Trophoblast cell (in vitro differentiated cells and primary cell): Measurements from ENCODE around the gene LMO2.

Experiments
- DNase-seq, 2 donors: peaks; one replicate each; pipeline ENCODE4 v3.0.0-alpha.2; 2016
- H2AFZ ChIP-seq: 2 replicates; pipeline ENCODE4 v1.6.1; 2013; ENCODE audit warnings: low read length, moderate library complexity, mild to moderate bottlenecking; ENCODE audit not compliant: insufficient read depth, poor library complexity
- H2AK5ac ChIP-seq: 2 replicates; pipeline ENCODE4 v1.6.1; 2013; ENCODE audit warnings: mild to moderate bottlenecking, low read length
- H2BK120ac ChIP-seq: 2 replicates; pipeline ENCODE4 v1.6.1; 2013; ENCODE audit warnings: low read length, mild to moderate bottlenecking, moderate library complexity; ENCODE audit not compliant: insufficient read depth, poor library complexity
- H2BK12ac ChIP-seq: 2 replicates; pipeline ENCODE4 v1.6.1; 2013; ENCODE audit warnings: mild to moderate bottlenecking, low read length, moderate library complexity
- H2BK5ac ChIP-seq: 2 replicates; pipeline ENCODE4 v1.6.1; 2013; ENCODE audit warnings: low read length, low read depth, moderate library complexity, mild to moderate bottlenecking; ENCODE audit not compliant: poor library complexity
- H3K14ac ChIP-seq: 2 replicates; pipeline ENCODE4 v1.6.1; 2013; ENCODE audit warnings: mild to moderate bottlenecking, low read length
- H3K18ac ChIP-seq: 2 replicates; pipeline ENCODE4 v1.6.1; 2013; ENCODE audit warnings: mild to moderate bottlenecking, low read length
- H3K23ac ChIP-seq: 2 replicates; pipeline ENCODE4 v1.6.1; 2013; ENCODE audit warnings: low read length
- H3K27ac ChIP-seq: 2 replicates; pipeline ENCODE4 v1.5.1; 2013; ENCODE audit warnings: low read depth, mild to moderate bottlenecking, inconsistent platforms, low read length, moderate library complexity
- H3K27me3 ChIP-seq: 2 replicates; pipeline ENCODE4 v1.6.1; 2013; ENCODE audit warnings: inconsistent platforms, mild to moderate bottlenecking, low read length, moderate library complexity; ENCODE audit not compliant: insufficient read depth
- H3K36me3 ChIP-seq, 2 experiments: 1 replicate in 1 of 2; 2 replicates in 1 of 2; pipeline ENCODE4 v1.6.1; 2013; ENCODE audit warnings: low read length in 2 of 2, mild to moderate bottlenecking in 2 of 2, moderate library complexity in 1 of 2; ENCODE audit not compliant: insufficient read depth in 2 of 2, control insufficient read depth in 1 of 2
- H3K4ac ChIP-seq: 2 replicates; pipeline ENCODE4 v1.6.1; 2013; ENCODE audit warnings: low read depth, mild to moderate bottlenecking, low read length, moderate library complexity
- H3K4me1 ChIP-seq, 2 experiments: 1 replicate in 1 of 2; 2 replicates in 1 of 2; pipeline ENCODE4 v1.6.1; 2013; ENCODE audit warnings: low read length in 2 of 2, mild to moderate bottlenecking in 2 of 2, moderate library complexity in 1 of 2; ENCODE audit not compliant: insufficient read depth in 2 of 2, control insufficient read depth in 1 of 2
- H3K4me2 ChIP-seq: 2 replicates; pipeline ENCODE4 v1.6.1; 2013; ENCODE audit warnings: inconsistent platforms, mild to moderate bottlenecking, low read length, moderate library complexity
- H3K4me3 ChIP-seq: 2 replicates; pipeline ENCODE4 v1.5.1; 2013; ENCODE audit warnings: mild to moderate bottlenecking, low read depth, low read length, inconsistent platforms
- H3K79me1 ChIP-seq: one replicate; pipeline ENCODE4 v1.6.1; 2013; ENCODE audit warnings: low read length
- H3K79me2 ChIP-seq: 2 replicates; pipeline ENCODE4 v1.6.1; 2013; ENCODE audit warnings: low read length, mild to moderate bottlenecking; ENCODE audit not compliant: control insufficient read depth, insufficient read depth, poor library complexity
- H3K9ac ChIP-seq: 2 replicates; pipeline ENCODE4 v1.6.1; 2013; ENCODE audit warnings: mild to moderate bottlenecking, low read length
- H3K9me3 ChIP-seq: 2 replicates; pipeline ENCODE4 v1.6.1; 2013; ENCODE audit warnings: low read depth, mild to moderate bottlenecking, control low read depth, inconsistent platforms, low read length; ENCODE audit not compliant: insufficient read depth
- H4K12ac ChIP-seq: 2 replicates; pipeline ENCODE4 v1.6.1; 2013; ENCODE audit warnings: low read depth, mild to moderate bottlenecking, low read length, moderate library complexity
- H4K8ac ChIP-seq: 2 replicates; pipeline ENCODE4 v1.6.1; 2013; ENCODE audit warnings: low read depth, mild to moderate bottlenecking, low read length, moderate library complexity
- H4K91ac ChIP-seq: one replicate; pipeline ENCODE4 v1.6.1; 2013; ENCODE audit warnings: low read depth, mild to moderate bottlenecking, low read length, moderate library complexity
- WGBS: extraction: QIAGEN DNeasy Blood & Tissue Kit; methylation state at CpG from one replicate; pipeline ENCODE4 v1.1.7; 2013; ENCODE audit warnings: missing lambda C conversion rate; ENCODE audit not compliant: insufficient read length, insufficient coverage; ENCODE audit errors: extremely low coverage; 5-methylcytosine and 5-hydroxymethylcytosine counted together

The LMO2 gene

DNA sequence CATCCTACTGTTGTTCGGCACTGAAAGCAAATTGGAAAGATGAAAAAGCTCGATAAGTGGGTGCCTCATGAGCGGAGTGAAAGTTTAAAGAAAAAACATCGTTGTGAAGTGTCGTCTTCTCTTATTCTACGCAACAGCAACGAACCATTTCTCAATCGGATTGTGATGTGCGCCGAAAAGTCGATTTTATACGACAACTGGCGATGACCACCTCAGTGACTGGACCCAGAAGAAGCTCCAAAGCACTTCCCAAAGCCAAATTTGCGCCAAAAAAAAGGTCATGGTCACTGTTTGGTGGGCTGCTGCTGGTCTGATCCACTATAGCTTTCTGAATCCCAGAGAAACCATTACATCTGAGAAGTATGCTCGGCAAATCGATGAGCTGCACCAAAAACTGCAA, 59.2 kb downstream of the LMO2 start:
- no CpG with 5 or more reads among the region's 16 CpGs for WGBS
- Histone ChIP-seq H3K9me3 (no peaks in the 10 kb centered on the region), H4K8ac (no peak overlapping the region), H2AK5ac (no peak overlapping the region), H3K23ac (no peak overlapping the region), H4K91ac (no peak overlapping the region), H3K27ac (no peak overlapping the region), H3K4me3 (no peak overlapping the region), H4K12ac (no peak overlapping the region), H3K14ac (no peak overlapping the region), H3K79me2 (no peaks in the 10 kb centered on the region), H3K36me3 (no peaks in the 10 kb centered on the region), H2BK120ac (no peak overlapping the region), H3K27me3 (peaks cover 14% of the 10 kb centered on the region), H3K9ac (no peak overlapping the region), H3K4me2 (no peak overlapping the region), H3K4ac (no peak overlapping the region), H2AFZ (no peak overlapping the region), H3K79me1 (no peaks in the 10 kb centered on the region), H3K18ac (no peak overlapping the region), H2BK5ac (no peak overlapping the region), H3K4me1 (peaks cover 6 to 7% of the 10 kb centered on the region in 2 experiments), H2BK12ac (no peak overlapping the region)
- no peak for DNase-seq

DNA sequence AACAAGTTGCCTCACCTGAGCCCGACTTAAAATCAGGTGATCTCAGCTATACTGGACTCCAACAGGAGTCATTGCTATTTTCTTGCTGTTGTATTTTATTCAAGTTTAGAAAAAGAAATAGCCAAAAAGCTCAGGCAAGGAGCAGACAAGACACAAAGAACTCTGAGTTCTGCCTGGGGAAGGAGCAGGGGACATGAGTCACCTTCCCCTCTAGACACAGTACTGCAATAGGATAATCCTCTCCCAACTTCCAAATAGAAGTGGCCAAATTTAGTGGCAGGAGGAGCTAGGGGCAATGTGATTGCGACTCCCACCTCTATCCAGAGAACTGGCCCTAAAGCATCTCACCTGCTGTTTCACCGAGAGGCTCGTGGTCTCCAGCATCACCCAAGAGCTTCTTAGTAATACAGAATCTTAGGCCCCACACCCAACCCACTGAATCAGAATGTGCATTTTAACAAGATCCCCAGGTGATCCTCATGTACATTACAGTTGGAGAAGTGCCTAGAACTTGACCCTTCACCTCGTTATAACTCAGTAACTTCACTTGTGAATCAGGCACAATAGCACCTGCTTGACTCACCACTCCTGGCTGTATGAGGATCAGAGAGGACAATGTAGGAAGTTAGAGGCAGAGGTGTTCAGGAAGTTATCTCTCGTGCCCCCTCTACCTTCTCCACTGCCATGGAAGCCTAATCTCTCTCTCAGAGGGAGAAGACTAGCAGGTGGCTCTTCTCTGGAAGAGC, 60.8 kb downstream of the LMO2 start:
- no peak for DNase-seq
- H4K12ac ChIP-seq, result no peak overlapping the region
- no peak overlapping the region for H3K27ac ChIP-seq
- H3K36me3 ChIP-seq, result no peaks in the 10 kb centered on the region
- H3K4me3 ChIP-seq, result no peak overlapping the region
- H4K8ac ChIP-seq, result no peak overlapping the region
- no peak overlapping the region for H2AK5ac ChIP-seq
- H3K14ac ChIP-seq, result no peak overlapping the region
- no peak overlapping the region for H2BK5ac ChIP-seq
- no peak overlapping the region for H2BK12ac ChIP-seq
- WGBS, result no CpG with 5 or more reads among the region's 6 CpGs
- no peaks in the 10 kb centered on the region for H3K9me3 ChIP-seq
- no peak overlapping the region for H3K4ac ChIP-seq
- H3K79me1 ChIP-seq, result no peaks in the 10 kb centered on the region
- peaks cover 14% of the 10 kb centered on the region for H3K27me3 ChIP-seq
- no peak overlapping the region for H3K18ac ChIP-seq
- H3K79me2 ChIP-seq, result no peaks in the 10 kb centered on the region
- H3K4me1 ChIP-seq, result peaks cover 6 to 7% of the 10 kb centered on the region in 2 experiments
- H3K4me2 ChIP-seq, result no peak overlapping the region
- no peak overlapping the region for H3K9ac ChIP-seq
- no peak overlapping the region for H2BK120ac ChIP-seq
- no peak overlapping the region for H3K23ac ChIP-seq
- no peak overlapping the region for H2AFZ ChIP-seq
- H4K91ac ChIP-seq, result no peak overlapping the region

DNA sequence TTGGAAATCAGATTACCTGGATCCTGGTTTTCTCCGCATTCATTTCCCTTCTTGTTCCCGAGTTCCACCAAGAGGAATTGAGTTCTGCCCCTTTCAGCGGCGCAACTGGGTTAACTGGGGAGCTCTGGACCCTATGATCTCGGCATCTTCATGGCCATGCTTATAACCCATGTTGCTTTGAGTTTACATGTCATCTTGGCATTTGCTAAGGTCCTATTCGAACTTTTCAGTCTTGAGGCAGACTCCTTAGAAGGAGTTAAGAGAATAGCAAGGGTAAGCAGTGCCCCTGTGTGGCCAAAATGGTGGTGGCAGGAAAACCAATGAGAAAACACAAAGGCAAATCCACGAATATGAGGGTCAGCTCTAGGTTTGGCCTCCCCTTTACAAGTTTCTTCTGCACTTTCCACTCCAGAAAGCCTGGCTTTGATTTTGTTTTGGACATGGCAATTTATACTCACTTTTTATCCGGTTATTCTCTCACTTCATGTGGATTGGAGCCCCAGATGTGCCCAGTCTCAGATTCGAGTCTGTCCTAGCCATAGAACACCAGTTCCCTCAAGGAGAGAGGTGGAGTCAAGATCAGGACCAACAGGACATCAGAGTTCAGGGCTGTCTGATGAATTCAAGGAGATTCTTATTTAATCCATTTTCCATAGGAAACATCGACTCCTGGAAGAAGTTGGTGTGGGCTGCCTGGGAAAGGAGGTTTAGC, 62.3 kb downstream of the LMO2 start:
- H3K27ac ChIP-seq, result no peak overlapping the region
- peak overlapping the region; percentile 12 for H2AFZ ChIP-seq
- no peak overlapping the region for H4K8ac ChIP-seq
- no peak overlapping the region for H2BK12ac ChIP-seq
- no peaks in the 10 kb centered on the region for H3K79me1 ChIP-seq
- H2BK120ac ChIP-seq, result no peak overlapping the region
- H4K91ac ChIP-seq, result no peak overlapping the region
- H3K4me2 ChIP-seq, result peak overlapping the region; percentile 82
- no peak overlapping the region for H3K9ac ChIP-seq
- H3K14ac ChIP-seq, result no peak overlapping the region
- no peaks in the 10 kb centered on the region for H3K36me3 ChIP-seq
- no peak overlapping the region for H3K4me3 ChIP-seq
- H2BK5ac ChIP-seq, result no peak overlapping the region
- no peaks in the 10 kb centered on the region for H3K9me3 ChIP-seq
- peak; percentile 57 to 76 for DNase-seq
- no peak overlapping the region for H3K18ac ChIP-seq
- H3K23ac ChIP-seq, result no peak overlapping the region
- no peak overlapping the region for H4K12ac ChIP-seq
- H2AK5ac ChIP-seq, result no peak overlapping the region
- H3K27me3 ChIP-seq, result peaks cover 14% of the 10 kb centered on the region
- peaks cover 6 to 7% of the 10 kb centered on the region in 2 experiments for H3K4me1 ChIP-seq
- no CpG with 5 or more reads among the region's 10 CpGs for whole genome bisulfite sequencing
- no peak overlapping the region for H3K4ac ChIP-seq
- H3K79me2 ChIP-seq, result no peaks in the 10 kb centered on the region

DNA sequence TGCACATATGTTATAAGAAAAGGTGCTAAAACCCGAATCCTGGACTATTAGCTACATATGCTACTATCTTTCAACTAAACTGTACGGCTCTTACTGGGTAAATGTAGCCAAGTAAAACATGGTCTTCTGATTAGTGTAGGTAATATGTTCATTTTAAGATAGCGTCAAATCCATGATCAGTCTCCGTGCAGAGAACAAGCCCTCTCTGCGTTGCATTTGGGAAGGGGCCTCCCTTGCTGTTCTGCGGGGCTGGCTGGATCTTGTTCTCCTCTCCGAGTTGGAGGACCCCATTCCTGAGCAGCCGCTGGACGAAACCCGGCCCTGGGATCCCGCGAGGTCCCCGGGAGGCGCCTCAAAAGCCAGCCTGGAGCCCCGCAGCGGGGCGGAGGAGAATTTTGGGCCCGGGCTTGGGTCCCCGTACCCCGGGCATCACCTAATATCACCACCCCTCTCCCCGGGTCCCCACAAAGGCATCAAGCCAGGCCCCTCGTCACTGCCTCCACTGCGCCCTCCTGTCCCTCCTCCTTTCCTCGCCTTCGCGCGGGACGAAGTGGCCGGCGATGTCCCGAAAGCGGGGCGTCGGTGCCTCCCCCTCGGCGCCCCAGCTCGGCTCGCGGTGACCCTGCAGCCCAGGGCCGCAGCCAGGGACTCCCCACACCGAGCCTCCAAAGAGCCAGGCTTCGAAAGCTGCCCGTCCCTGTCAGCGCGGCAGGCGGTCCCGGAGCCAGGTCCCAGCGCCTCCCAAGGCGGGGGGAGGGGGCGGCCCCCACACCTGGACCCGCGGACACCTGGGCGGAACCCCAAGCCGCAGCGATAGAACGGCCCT, 63.1 kb downstream of the LMO2 start:
- no peak overlapping the region for H3K18ac ChIP-seq
- no peak overlapping the region for H3K23ac ChIP-seq
- H3K9me3 ChIP-seq, result no peaks in the 10 kb centered on the region
- no peaks in the 10 kb centered on the region for H3K36me3 ChIP-seq
- H4K91ac ChIP-seq, result no peak overlapping the region
- no peak overlapping the region for H2BK12ac ChIP-seq
- no peaks in the 10 kb centered on the region for H3K79me2 ChIP-seq
- no peak overlapping the region for H2AK5ac ChIP-seq
- H3K4me3 ChIP-seq, result peak overlapping the region; percentile 39
- H3K4ac ChIP-seq, result no peak overlapping the region
- H2AFZ ChIP-seq, result peak overlapping the region; percentile 12
- DNase-seq, result no peak
- H4K8ac ChIP-seq, result no peak overlapping the region
- H3K4me2 ChIP-seq, result peak overlapping the region; percentile 82
- no CpG with 5 or more reads among the region's 56 CpGs for WGBS
- H2BK120ac ChIP-seq, result no peak overlapping the region
- H3K4me1 ChIP-seq, result peaks cover 5% of the 10 kb centered on the region in 2 experiments
- no peaks in the 10 kb centered on the region for H3K79me1 ChIP-seq
- no peak overlapping the region for H3K14ac ChIP-seq
- no peak overlapping the region for H3K27ac ChIP-seq
- no peak overlapping the region for H2BK5ac ChIP-seq
- no peak overlapping the region for H4K12ac ChIP-seq
- peaks cover 14% of the 10 kb centered on the region for H3K27me3 ChIP-seq
- no peak overlapping the region for H3K9ac ChIP-seq
